ENCODE data around the gene C20orf202.

C20orf202 gene

GRCh38 chr20:1199212-1199873 is 3.9 kb upstream of the C20orf202 start:
- H3K27me3 ChIP-seq (ENCODE audit: control insufficient read depth, insufficient read depth, low read length): no peaks in the 10 kb centered on the region
- H3K4me1 ChIP-seq (ENCODE audit: control insufficient read depth, insufficient read depth, low read length): no peaks in the 10 kb centered on the region
- H3K9ac ChIP-seq (ENCODE audit: low read depth, low read length): no peak overlapping the region
- no peaks in the 10 kb centered on the region for H3K36me3 ChIP-seq (ENCODE audit: control insufficient read depth, insufficient read depth, low read length)
- no peaks in the 10 kb centered on the region for H3K9me3 ChIP-seq (ENCODE audit: control insufficient read depth, insufficient read depth, low read length)
- no peak overlapping the region for H3K4me3 ChIP-seq (ENCODE audit: low read depth, low read length)

GRCh38 chr20:1199964-1200363 is 3.3 kb upstream of the C20orf202 start:
- H3K27me3 ChIP-seq (ENCODE audit: control insufficient read depth, insufficient read depth, low read length): no peaks in the 10 kb centered on the region
- no peaks in the 10 kb centered on the region for H3K4me1 ChIP-seq (ENCODE audit: control insufficient read depth, insufficient read depth, low read length)
- H3K4me3 ChIP-seq (ENCODE audit: low read depth, low read length): no peak overlapping the region
- H3K9me3 ChIP-seq (ENCODE audit: control insufficient read depth, insufficient read depth, low read length): no peaks in the 10 kb centered on the region
- no peak overlapping the region for H3K9ac ChIP-seq (ENCODE audit: low read depth, low read length)
- H3K36me3 ChIP-seq (ENCODE audit: control insufficient read depth, insufficient read depth, low read length): no peaks in the 10 kb centered on the region

GRCh38 chr20:1203630-1204029 is 376 bp downstream of the C20orf202 start:
- H3K4me3 ChIP-seq (ENCODE audit: low read depth, low read length): no peak overlapping the region
- H3K36me3 ChIP-seq (ENCODE audit: control insufficient read depth, insufficient read depth, low read length): no peaks in the 10 kb centered on the region
- no peaks in the 10 kb centered on the region for H3K9me3 ChIP-seq (ENCODE audit: control insufficient read depth, insufficient read depth, low read length)
- no peaks in the 10 kb centered on the region for H3K27me3 ChIP-seq (ENCODE audit: control insufficient read depth, insufficient read depth, low read length)
- H3K4me1 ChIP-seq (ENCODE audit: control insufficient read depth, insufficient read depth, low read length): no peaks in the 10 kb centered on the region
- no peak overlapping the region for H3K9ac ChIP-seq (ENCODE audit: low read depth, low read length)

GRCh38 chr20:1204113-1204512 is 859 bp downstream of the C20orf202 start:
- Histone ChIP-seq H3K9ac (ENCODE audit: low read depth, low read length) (no peak overlapping the region), H3K27me3 (ENCODE audit: control insufficient read depth, insufficient read depth, low read length) (no peaks in the 10 kb centered on the region), H3K4me3 (ENCODE audit: low read depth, low read length) (no peak overlapping the region), H3K4me1 (ENCODE audit: control insufficient read depth, insufficient read depth, low read length) (no peaks in the 10 kb centered on the region), H3K36me3 (ENCODE audit: control insufficient read depth, insufficient read depth, low read length) (no peaks in the 10 kb centered on the region), H3K9me3 (ENCODE audit: control insufficient read depth, insufficient read depth, low read length) (no peaks in the 10 kb centered on the region)

- no peaks in the 10 kb centered on the region for H3K4me1 ChIP-seq (ENCODE audit: control insufficient read depth, insufficient read depth, low read length)
- H3K27me3 ChIP-seq (ENCODE audit: control insufficient read depth, insufficient read depth, low read length): no peaks in the 10 kb centered on the region
- no peak overlapping the region for H3K4me3 ChIP-seq (ENCODE audit: low read depth, low read length)
- H3K9ac ChIP-seq (ENCODE audit: low read depth, low read length): no peak overlapping the region
- H3K36me3 ChIP-seq (ENCODE audit: control insufficient read depth, insufficient read depth, low read length): no peaks in the 10 kb centered on the region
- H3K9me3 ChIP-seq (ENCODE audit: control insufficient read depth, insufficient read depth, low read length): no peaks in the 10 kb centered on the region
Measured at GRCh38 chr20:1204576-1204975, 1.3 kb downstream of the C20orf202 start.

GRCh38 chr20:1205802-1206201 is 2.5 kb downstream of the C20orf202 start:
- Histone ChIP-seq H3K9ac (ENCODE audit: low read depth, low read length) (no peak overlapping the region), H3K4me1 (ENCODE audit: control insufficient read depth, insufficient read depth, low read length) (no peaks in the 10 kb centered on the region), H3K36me3 (ENCODE audit: control insufficient read depth, insufficient read depth, low read length) (no peaks in the 10 kb centered on the region), H3K4me3 (ENCODE audit: low read depth, low read length) (no peak overlapping the region), H3K27me3 (ENCODE audit: control insufficient read depth, insufficient read depth, low read length) (no peaks in the 10 kb centered on the region), H3K9me3 (ENCODE audit: control insufficient read depth, insufficient read depth, low read length) (no peaks in the 10 kb centered on the region)

- H3K4me1 ChIP-seq (ENCODE audit: control insufficient read depth, insufficient read depth, low read length): no peaks in the 10 kb centered on the region
- H3K36me3 ChIP-seq (ENCODE audit: control insufficient read depth, insufficient read depth, low read length): no peaks in the 10 kb centered on the region
- H3K9me3 ChIP-seq (ENCODE audit: control insufficient read depth, insufficient read depth, low read length): no peaks in the 10 kb centered on the region
- H3K9ac ChIP-seq (ENCODE audit: low read depth, low read length): no peak overlapping the region
- H3K4me3 ChIP-seq (ENCODE audit: low read depth, low read length): no peak overlapping the region
- no peaks in the 10 kb centered on the region for H3K27me3 ChIP-seq (ENCODE audit: control insufficient read depth, insufficient read depth, low read length)
Measured at GRCh38 chr20:1206366-1207148, 3.3 kb downstream of the C20orf202 start.

- H3K4me1 ChIP-seq (ENCODE audit: control insufficient read depth, insufficient read depth, low read length): peaks cover 2% of the 10 kb centered on the region
- no peak overlapping the region for H3K9ac ChIP-seq (ENCODE audit: low read depth, low read length)
- H3K4me3 ChIP-seq (ENCODE audit: low read depth, low read length): no peak overlapping the region
- no peaks in the 10 kb centered on the region for H3K36me3 ChIP-seq (ENCODE audit: control insufficient read depth, insufficient read depth, low read length)
- H3K27me3 ChIP-seq (ENCODE audit: control insufficient read depth, insufficient read depth, low read length): no peaks in the 10 kb centered on the region
- H3K9me3 ChIP-seq (ENCODE audit: control insufficient read depth, insufficient read depth, low read length): no peaks in the 10 kb centered on the region
Measured at GRCh38 chr20:1207293-1207878, 4.1 kb downstream of the C20orf202 start.

- Histone ChIP-seq H3K4me1 (ENCODE audit: control insufficient read depth, insufficient read depth, low read length) (peaks cover 6% of the 10 kb centered on the region), H3K9me3 (ENCODE audit: control insufficient read depth, insufficient read depth, low read length) (no peaks in the 10 kb centered on the region), H3K27me3 (ENCODE audit: control insufficient read depth, insufficient read depth, low read length) (peaks cover 9% of the 10 kb centered on the region), H3K4me3 (ENCODE audit: low read depth, low read length) (no peak overlapping the region), H3K9ac (ENCODE audit: low read depth, low read length) (no peak overlapping the region), H3K36me3 (ENCODE audit: control insufficient read depth, insufficient read depth, low read length) (no peaks in the 10 kb centered on the region)
Measured at GRCh38 chr20:1209447-1210387, 6.5 kb downstream of the C20orf202 start.

GRCh38 chr20:1210501-1210900 is 7.2 kb downstream of the C20orf202 start:
- H3K36me3 ChIP-seq (ENCODE audit: control insufficient read depth, insufficient read depth, low read length): no peaks in the 10 kb centered on the region

GRCh38 chr20:1212023-1212422 is 8.8 kb downstream of the C20orf202 start:
- no peak overlapping the region for H3K9ac ChIP-seq (ENCODE audit: low read depth, low read length)
- peaks cover 10% of the 10 kb centered on the region for H3K27me3 ChIP-seq (ENCODE audit: control insufficient read depth, insufficient read depth, low read length)
- H3K4me1 ChIP-seq (ENCODE audit: control insufficient read depth, insufficient read depth, low read length): peaks cover 6% of the 10 kb centered on the region
- no peaks in the 10 kb centered on the region for H3K36me3 ChIP-seq (ENCODE audit: control insufficient read depth, insufficient read depth, low read length)
- no peak overlapping the region for H3K4me3 ChIP-seq (ENCODE audit: low read depth, low read length)
- no peaks in the 10 kb centered on the region for H3K9me3 ChIP-seq (ENCODE audit: control insufficient read depth, insufficient read depth, low read length)

More at GRCh38 chr20:1210501-1210900, 7.2 kb downstream of the C20orf202 start:
- H3K4me3 ChIP-seq (ENCODE audit: low read depth, low read length): no peak overlapping the region
- H3K4me1 ChIP-seq (ENCODE audit: control insufficient read depth, insufficient read depth, low read length): peaks cover 6% of the 10 kb centered on the region
- H3K27me3 ChIP-seq (ENCODE audit: control insufficient read depth, insufficient read depth, low read length): peaks cover 10% of the 10 kb centered on the region
- no peaks in the 10 kb centered on the region for H3K9me3 ChIP-seq (ENCODE audit: control insufficient read depth, insufficient read depth, low read length)
- no peak overlapping the region for H3K9ac ChIP-seq (ENCODE audit: low read depth, low read length)

Measured in iPS-15b (cell line).